Mesendoderm (in vitro differentiated cells): ENCODE results near the gene SELENOO.

Source experiments
- DNase-seq: peaks from one replicate; pipeline ENCODE4 v3.0.0; 2013
- H2AK5ac ChIP-seq: 2 replicates; pipeline ENCODE4 v1.6.1; 2013; ENCODE audit warnings: low read length, inconsistent platforms
- H2BK120ac ChIP-seq: 2 replicates; pipeline ENCODE4 v1.6.1; 2013; ENCODE audit warnings: low read depth, mild to moderate bottlenecking, low read length, moderate library complexity, mixed read lengths
- H2BK15ac ChIP-seq: replicated peaks from 2 replicates; pipeline ENCODE4 v1.6.1; 2013; ENCODE audit warnings: low read depth, mild to moderate bottlenecking, moderate library complexity
- H2BK5ac ChIP-seq: 2 replicates; pipeline ENCODE4 v1.6.1; 2013; ENCODE audit warnings: low read length, inconsistent platforms
- H3K18ac ChIP-seq: 2 replicates; pipeline ENCODE4 v1.6.1; 2013; ENCODE audit warnings: mild to moderate bottlenecking, low read length, mixed read lengths
- H3K23ac ChIP-seq: one replicate; pipeline ENCODE4 v1.6.1; 2013; ENCODE audit warnings: low read length
- H3K27ac ChIP-seq: 2 replicates; pipeline ENCODE4 v1.5.1; 2013; ENCODE audit warnings: low read depth, mild to moderate bottlenecking, inconsistent platforms, low read length, moderate library complexity
- H3K27me3 ChIP-seq: 2 replicates; pipeline ENCODE4 v1.6.1; 2013; ENCODE audit warnings: low read length, control low read depth, mild to moderate bottlenecking, inconsistent platforms; ENCODE audit not compliant: insufficient read depth, poor library complexity
- H3K36me3 ChIP-seq: 2 replicates; pipeline ENCODE4 v1.6.1; 2013; ENCODE audit warnings: low read length, inconsistent platforms; ENCODE audit not compliant: control insufficient read depth, insufficient read depth
- H3K4ac ChIP-seq: one replicate; pipeline ENCODE4 v1.6.1; 2013; ENCODE audit warnings: low read depth, mild to moderate bottlenecking, low read length, moderate library complexity
- H3K4me1 ChIP-seq: 2 replicates; pipeline ENCODE4 v1.6.1; 2013; ENCODE audit warnings: low read depth, low read length, inconsistent platforms; ENCODE audit not compliant: control insufficient read depth
- H3K4me2 ChIP-seq: 2 replicates; pipeline ENCODE4 v1.6.1; 2013; ENCODE audit warnings: low read length
- H3K4me3 ChIP-seq: 2 replicates; pipeline ENCODE4 v1.5.1; 2013; ENCODE audit warnings: mild to moderate bottlenecking, low read length
- H3K56ac ChIP-seq: one replicate; pipeline ENCODE4 v1.6.1; 2013; ENCODE audit warnings: low read length
- H3K79me1 ChIP-seq: 2 replicates; pipeline ENCODE4 v1.6.1; 2013; ENCODE audit warnings: low read length, inconsistent platforms
- H3K79me2 ChIP-seq: 2 replicates; pipeline ENCODE4 v1.6.1; 2013; ENCODE audit warnings: mild to moderate bottlenecking, low read length; ENCODE audit not compliant: control insufficient read depth, insufficient read depth
- H3K9ac ChIP-seq: 2 replicates; pipeline ENCODE4 v1.6.1; 2013; ENCODE audit warnings: low read length, inconsistent platforms
- H4K5ac ChIP-seq: one replicate; pipeline ENCODE4 v1.6.1; 2013; ENCODE audit warnings: low read length
- H4K8ac ChIP-seq: one replicate; pipeline ENCODE4 v1.6.1; 2013; ENCODE audit warnings: low read depth, mild to moderate bottlenecking, control low read depth, low read length, moderate library complexity
- WGBS: extraction: QIAGEN DNeasy Blood & Tissue Kit; methylation state at CpG from one replicate; pipeline ENCODE4 v1.1.7; 2013; ENCODE audit warnings: low lambda C conversion rate, missing lambda C conversion rate; ENCODE audit not compliant: insufficient coverage; ENCODE audit errors: extremely low coverage; 5-methylcytosine and 5-hydroxymethylcytosine counted together

Gene SELENOO

DNA sequence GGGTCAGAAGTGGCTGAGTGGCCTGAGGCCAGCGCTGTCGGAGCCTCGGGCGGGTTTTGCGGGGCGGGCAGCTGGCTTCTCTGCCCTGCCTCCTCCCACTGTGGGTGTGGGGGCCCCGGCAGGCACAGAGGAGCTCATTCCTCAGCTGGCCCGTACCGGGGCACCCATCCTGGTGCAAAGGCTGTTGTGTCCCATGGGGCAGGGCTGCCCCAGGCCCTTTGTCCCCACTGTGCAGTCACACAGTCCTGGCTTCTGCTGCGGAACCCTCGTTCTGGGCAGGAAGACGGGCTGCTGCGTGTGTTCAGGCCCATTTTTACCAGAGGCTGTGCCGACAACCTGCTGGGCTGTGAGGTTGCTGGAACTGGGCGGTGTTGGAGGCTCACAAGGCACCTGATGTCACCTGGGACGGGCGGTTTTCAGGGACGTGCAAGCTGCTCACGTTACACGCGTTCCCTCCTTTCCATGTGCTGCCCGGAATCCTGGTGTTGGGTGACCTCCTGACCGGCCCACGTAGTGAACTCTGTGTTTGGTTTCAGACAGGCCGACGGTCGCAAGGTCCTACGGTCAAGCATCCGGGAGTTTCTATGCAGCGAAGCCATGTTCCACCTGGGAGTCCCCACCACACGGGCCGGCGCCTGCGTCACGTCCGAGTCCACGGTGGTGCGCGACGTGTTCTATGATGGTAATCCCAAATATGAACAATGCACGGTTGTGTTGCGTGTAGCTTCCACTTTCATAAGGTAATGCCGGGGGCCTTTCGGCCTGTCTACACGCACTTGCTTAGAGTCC, 5.2 kb downstream of the SELENOO start:
- Histone ChIP-seq H3K4me2 (no peak overlapping the region), H3K18ac (no peak overlapping the region), H2BK5ac (no peak overlapping the region), H3K56ac (no peak overlapping the region), H4K5ac (no peak overlapping the region), H3K4me3 (no peak overlapping the region), H3K4me1 (peaks cover 3% of the 10 kb centered on the region), H2BK120ac (no peak overlapping the region), H2AK5ac (no peak overlapping the region), H3K36me3 (no peaks in the 10 kb centered on the region), H3K79me2 (peaks cover 7% of the 10 kb centered on the region), H4K8ac (no peak overlapping the region), H3K79me1 (peaks cover 12% of the 10 kb centered on the region), H3K9ac (no peak overlapping the region), H3K27me3 (no peaks in the 10 kb centered on the region), H3K4ac (no peak overlapping the region), H2BK15ac (no peak overlapping the region), H3K23ac (no peak overlapping the region), H3K27ac (no peak overlapping the region)
- no CpG with 5 or more reads among the region's 45 CpGs for WGBS
- DNase-seq, result no peak

DNA sequence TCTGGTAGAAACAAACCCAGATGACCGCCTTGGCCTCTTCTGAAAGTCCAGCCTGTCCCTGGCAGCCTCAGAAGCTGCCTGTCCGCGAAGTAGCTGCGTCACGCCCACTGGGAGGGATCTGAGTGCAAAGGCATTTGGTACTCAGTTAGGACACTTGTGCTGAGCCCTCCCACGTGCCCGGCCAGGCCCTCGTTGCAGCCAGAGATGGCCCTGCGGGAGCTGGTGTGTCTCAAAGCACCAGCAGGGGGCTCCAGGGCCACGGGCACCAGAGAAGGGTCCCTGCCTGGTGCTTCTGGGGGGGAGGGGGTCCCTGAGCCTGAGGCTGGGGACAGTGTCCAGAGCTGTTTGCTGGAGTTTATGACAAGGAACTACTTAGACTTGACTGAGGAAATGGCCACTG, 5.8 kb downstream of the SELENOO start:
- H3K79me2 ChIP-seq, result peaks cover 7% of the 10 kb centered on the region
- H2AK5ac ChIP-seq, result no peak overlapping the region
- H4K8ac ChIP-seq, result no peak overlapping the region
- no peak overlapping the region for H2BK5ac ChIP-seq
- H4K5ac ChIP-seq, result no peak overlapping the region
- no peak overlapping the region for H3K9ac ChIP-seq
- no peak overlapping the region for H3K18ac ChIP-seq
- H3K27ac ChIP-seq, result no peak overlapping the region
- WGBS, result no CpG with 5 or more reads among the region's 10 CpGs
- peaks cover 11% of the 10 kb centered on the region for H3K79me1 ChIP-seq
- no peak overlapping the region for H3K56ac ChIP-seq
- H3K36me3 ChIP-seq, result peaks cover 2% of the 10 kb centered on the region
- H3K4me3 ChIP-seq, result no peak overlapping the region
- DNase-seq, result peak; percentile 82
- H3K4me1 ChIP-seq, result peaks cover 3% of the 10 kb centered on the region
- no peak overlapping the region for H3K4ac ChIP-seq
- H3K27me3 ChIP-seq, result no peaks in the 10 kb centered on the region
- no peak overlapping the region for H2BK15ac ChIP-seq
- H3K23ac ChIP-seq, result no peak overlapping the region
- H3K4me2 ChIP-seq, result no peak overlapping the region
- no peak overlapping the region for H2BK120ac ChIP-seq

DNA sequence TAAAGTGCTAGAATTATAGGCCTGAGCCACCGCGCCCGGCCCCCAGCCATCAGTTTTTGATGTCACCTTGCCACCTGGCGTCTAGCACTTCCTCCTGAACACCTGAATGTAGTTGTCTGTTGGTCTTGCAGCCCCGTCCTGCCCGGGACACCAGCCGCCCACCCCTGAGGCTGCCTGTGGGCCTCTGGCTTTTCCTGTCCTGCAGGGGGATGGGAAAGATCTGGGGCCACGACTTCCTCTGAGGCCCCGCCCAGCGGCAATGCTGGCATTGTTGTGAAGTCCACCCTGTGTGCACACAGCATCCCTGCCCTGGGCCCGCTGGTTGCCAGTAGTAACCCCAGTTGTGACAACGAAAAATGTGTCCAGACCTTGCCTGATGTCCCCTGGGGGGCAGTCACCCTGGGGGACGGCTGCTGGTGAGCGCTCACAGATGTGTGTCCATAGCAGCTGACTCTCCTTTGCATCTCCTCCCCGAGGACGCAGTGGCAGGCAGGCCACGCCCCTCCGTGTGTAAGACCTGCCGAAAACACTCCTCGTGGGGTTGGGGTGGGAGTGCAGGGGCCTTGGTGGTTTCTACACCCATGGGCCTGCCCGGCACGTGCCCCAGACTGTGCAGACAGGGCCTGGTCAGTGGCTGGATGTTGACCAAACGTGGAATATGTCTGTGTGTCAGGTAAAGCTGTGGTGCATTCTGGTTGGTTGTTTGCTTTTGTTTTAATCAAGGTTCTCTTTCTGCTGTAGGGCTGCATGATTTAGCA, 6.8 kb downstream of the SELENOO start:
- Histone ChIP-seq H3K56ac (no peak overlapping the region), H2AK5ac (no peak overlapping the region)

DNA sequence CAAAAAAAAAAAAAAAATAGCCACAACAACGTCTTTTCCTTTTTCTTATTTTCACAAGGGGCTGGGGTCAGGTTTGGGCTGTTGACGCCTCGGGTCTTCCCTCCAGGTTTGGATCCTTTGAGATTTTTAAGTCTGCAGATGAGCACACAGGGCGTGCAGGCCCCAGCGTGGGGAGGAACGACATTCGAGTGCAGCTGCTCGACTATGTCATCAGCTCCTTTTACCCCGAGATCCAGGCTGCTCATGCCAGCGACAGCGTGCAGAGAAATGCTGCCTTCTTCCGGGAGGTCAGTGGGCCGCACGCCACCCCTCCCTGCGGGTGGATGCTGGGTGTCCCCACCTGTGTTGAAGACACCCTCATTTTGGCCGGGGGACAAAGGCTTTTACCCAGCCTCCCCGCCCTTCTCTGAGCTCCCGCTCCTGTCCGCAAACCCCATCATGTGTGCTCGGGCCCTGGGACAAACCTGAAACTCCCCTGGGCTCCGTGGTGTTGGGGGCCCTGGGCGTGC, 7.7 kb downstream of the SELENOO start:
- Histone ChIP-seq H3K79me2 (no peaks in the 10 kb centered on the region), H2BK120ac (no peak overlapping the region), H3K4ac (no peak overlapping the region), H2BK5ac (no peak overlapping the region), H3K4me1 (no peaks in the 10 kb centered on the region), H3K4me3 (no peak overlapping the region), H3K18ac (no peak overlapping the region), H3K23ac (no peak overlapping the region), H3K4me2 (no peak overlapping the region), H3K36me3 (peaks cover 2% of the 10 kb centered on the region), H2AK5ac (no peak overlapping the region), H3K27me3 (no peaks in the 10 kb centered on the region), H4K5ac (no peak overlapping the region), H3K27ac (no peak overlapping the region), H4K8ac (no peak overlapping the region), H3K79me1 (peaks cover 3% of the 10 kb centered on the region), H3K56ac (no peak overlapping the region), H3K9ac (no peak overlapping the region), H2BK15ac (no peak overlapping the region)
- no peak for DNase-seq
- WGBS, result no CpG with 5 or more reads among the region's 22 CpGs

More for the DNA sequence above, 6.8 kb downstream of the SELENOO start:
- H3K23ac ChIP-seq, result no peak overlapping the region
- no peaks in the 10 kb centered on the region for H3K27me3 ChIP-seq
- H3K79me1 ChIP-seq, result peaks cover 6% of the 10 kb centered on the region
- no peak overlapping the region for H3K18ac ChIP-seq
- no peaks in the 10 kb centered on the region for H3K79me2 ChIP-seq
- H3K9ac ChIP-seq, result no peak overlapping the region
- H4K8ac ChIP-seq, result no peak overlapping the region
- H3K4me1 ChIP-seq, result no peaks in the 10 kb centered on the region
- H2BK5ac ChIP-seq, result no peak overlapping the region
- no peak overlapping the region for H3K4me2 ChIP-seq
- H4K5ac ChIP-seq, result no peak overlapping the region
- H2BK120ac ChIP-seq, result no peak overlapping the region
- H3K27ac ChIP-seq, result no peak overlapping the region
- H3K36me3 ChIP-seq, result peaks cover 2% of the 10 kb centered on the region
- H3K4ac ChIP-seq, result no peak overlapping the region
- no peak for DNase-seq
- no peak overlapping the region for H3K4me3 ChIP-seq
- WGBS, result no CpG with 5 or more reads among the region's 23 CpGs
- no peak overlapping the region for H2BK15ac ChIP-seq

DNA sequence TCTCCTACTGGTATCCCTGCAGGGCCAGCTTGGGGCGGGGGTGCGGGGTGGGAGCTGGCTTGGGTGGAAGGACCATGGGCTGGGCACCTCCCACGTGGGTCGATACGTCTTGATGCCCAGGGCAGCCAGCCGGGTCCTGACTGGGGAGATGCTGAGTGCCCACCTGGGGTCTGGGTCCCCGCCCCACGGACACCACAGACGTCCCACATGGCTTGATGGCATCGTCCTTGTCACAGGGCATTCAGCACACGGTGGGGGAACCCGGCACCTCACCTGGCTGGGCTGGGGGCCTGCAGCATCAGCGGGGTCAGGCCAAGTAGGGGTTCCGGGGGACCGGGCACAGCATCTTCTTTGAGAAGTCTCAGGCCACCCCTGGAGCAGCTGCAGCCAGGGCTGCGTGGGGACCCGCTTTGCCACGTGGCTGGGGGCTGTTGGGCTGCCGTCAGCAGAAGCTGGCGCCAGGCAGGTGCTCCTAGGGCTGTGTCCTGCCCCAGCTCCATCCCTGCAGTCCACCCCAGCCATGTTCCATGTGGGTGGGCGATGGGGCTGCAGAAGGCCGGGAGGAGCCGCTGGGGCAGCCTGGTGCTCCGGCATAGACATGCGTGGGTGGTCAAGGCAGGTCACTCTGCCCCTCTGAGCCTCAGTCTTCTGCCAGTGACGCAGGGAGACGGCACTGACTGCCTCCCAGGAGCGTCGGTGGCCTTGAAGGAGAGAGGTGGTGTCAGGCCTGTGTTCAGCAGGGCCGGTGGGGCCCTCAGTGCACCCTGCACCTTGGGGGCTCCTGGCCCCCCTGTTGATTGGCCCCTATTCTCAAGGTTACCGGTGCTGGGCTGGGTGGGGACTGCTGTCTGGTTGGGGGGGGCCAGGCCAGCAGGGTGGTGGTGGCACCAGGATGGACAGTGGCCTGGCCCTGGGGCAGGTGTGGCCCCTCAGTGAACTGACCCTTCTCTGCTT, 8.4 kb downstream of the SELENOO start:
- H4K8ac ChIP-seq, result no peak overlapping the region
- no peak overlapping the region for H2BK120ac ChIP-seq
- H3K18ac ChIP-seq, result no peak overlapping the region
- H3K23ac ChIP-seq, result no peak overlapping the region
- no peak overlapping the region for H4K5ac ChIP-seq
- H3K4me1 ChIP-seq, result no peaks in the 10 kb centered on the region
- no peaks in the 10 kb centered on the region for H3K27me3 ChIP-seq
- H2AK5ac ChIP-seq, result no peak overlapping the region
- no peak overlapping the region for H3K4me2 ChIP-seq
- no peak for DNase-seq
- no peak overlapping the region for H2BK5ac ChIP-seq
- no peak overlapping the region for H2BK15ac ChIP-seq
- H3K4ac ChIP-seq, result no peak overlapping the region
- no peak overlapping the region for H3K4me3 ChIP-seq
- no peaks in the 10 kb centered on the region for H3K79me2 ChIP-seq
- peaks cover 1% of the 10 kb centered on the region for H3K79me1 ChIP-seq
- H3K9ac ChIP-seq, result no peak overlapping the region
- no peak overlapping the region for H3K56ac ChIP-seq
- no CpG with 5 or more reads among the region's 31 CpGs for WGBS
- no peak overlapping the region for H3K27ac ChIP-seq
- peaks cover 2% of the 10 kb centered on the region for H3K36me3 ChIP-seq
